GM12864 (cell line): ENCODE data around the gene APC.
A peak's percentile ranks its signal among the peaks of the same experiment; 100 is the strongest.

ENCODE experiments used
- DNase-seq: peaks from one replicate; pipeline ENCODE4 v3.0.0-alpha.2; 2011; ENCODE audit warnings: low read depth
- H3K4me3 ChIP-seq: 2 replicates; pipeline ENCODE4 v1.5.1; 2011; ENCODE audit warnings: mild to moderate bottlenecking, low read depth, low read length, control low read depth
- CTCF ChIP-seq: IDR thresholded peaks from 2 replicates; pipeline ENCODE4 v1.5.1; 2011; ENCODE audit warnings: low read depth, mild to moderate bottlenecking, moderate library complexity, low read length, control low read depth, inconsistent platforms; ENCODE audit errors: missing control alignments

Gene APC

GRCh38 chr5:112706446-112707016, 31.2 kb upstream of the APC start:
- no peak for DNase-seq
- no peak overlapping the region for H3K4me3 ChIP-seq
- no peak for TF ChIP-seq CTCF

DNA sequence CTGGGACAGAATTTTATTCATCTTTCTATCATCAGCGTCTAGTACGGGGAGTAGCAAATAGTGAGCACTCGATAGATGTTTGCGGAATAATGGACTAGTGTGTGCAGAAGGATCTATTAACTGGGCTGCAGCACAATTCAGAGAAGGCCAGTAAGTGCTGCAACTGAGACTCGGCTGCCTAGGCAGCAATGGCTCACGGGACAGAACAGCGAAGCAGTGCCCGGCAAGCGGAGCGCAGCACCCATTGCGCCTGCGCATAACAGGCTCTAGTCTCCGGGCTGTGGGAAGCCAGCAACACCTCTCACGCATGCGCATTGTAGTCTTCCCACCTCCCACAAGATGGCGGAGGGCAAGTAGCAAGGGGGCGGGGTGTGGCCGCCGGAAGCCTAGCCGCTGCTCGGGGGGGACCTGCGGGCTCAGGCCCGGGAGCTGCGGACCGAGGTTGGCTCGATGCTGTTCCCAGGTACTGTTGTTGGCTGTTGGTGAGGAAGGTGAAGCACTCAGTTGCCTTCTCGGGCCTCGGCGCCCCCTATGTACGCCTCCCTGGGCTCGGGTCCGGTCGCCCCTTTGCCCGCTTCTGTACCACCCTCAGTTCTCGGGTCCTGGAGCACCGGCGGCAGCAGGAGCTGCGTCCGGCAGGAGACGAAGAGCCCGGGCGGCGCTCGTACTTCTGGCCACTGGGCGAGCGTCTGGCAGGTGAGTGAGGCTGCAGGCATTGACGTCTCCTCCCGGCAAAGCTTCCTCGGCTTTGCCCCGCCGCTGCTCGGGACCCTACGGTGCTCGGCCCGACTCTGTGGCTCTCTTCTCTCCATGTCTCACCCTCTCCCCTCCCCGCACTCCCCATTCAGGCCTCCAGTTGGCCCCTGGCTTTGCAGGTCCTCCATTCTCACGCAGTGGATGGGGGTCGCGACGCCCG, 30.2 kb upstream of the APC start:
- DNase-seq = peak; percentile 98
- peak overlapping the region; percentile 86 for H3K4me3 ChIP-seq
- TF ChIP-seq CTCF = no peak

GRCh38 chr5:112708103-112708622, 29.5 kb upstream of the APC start:
- no peak for DNase-seq
- no peak for TF ChIP-seq CTCF
- peak overlapping the region; percentile 86 for H3K4me3 ChIP-seq

GRCh38 chr5:112709416-112709815, 28.3 kb upstream of the APC start:
- no peak for DNase-seq
- no peak overlapping the region for H3K4me3 ChIP-seq

GRCh38 chr5:112710896-112711295, 26.8 kb upstream of the APC start:
- H3K4me3 ChIP-seq = no peak overlapping the region
- DNase-seq = no peak
- TF ChIP-seq CTCF = no peak

More at GRCh38 chr5:112709416-112709815, 28.3 kb upstream of the APC start:
- no peak for TF ChIP-seq CTCF

GRCh38 chr5:112711436-112711835, 26.2 kb upstream of the APC start:
- H3K4me3 ChIP-seq = no peak overlapping the region
- DNase-seq = no peak
- no peak for TF ChIP-seq CTCF
